Amniotic stem cell (primary cell): ENCODE data around the gene CLDN6.
A peak's percentile ranks its signal among the peaks of the same experiment; 100 is the strongest.

Experiments
- DNase-seq: peaks from one replicate; lab custom pipeline; 2025; lab: John Stamatoyannopoulos, UW

The CLDN6 gene

GRCh38 chr16:2970563-2970962, 47.4 kb downstream of the CLDN6 start:
- DNase-seq = no peak

- DNase-seq = no peak
These were observed 48.1 kb downstream of the CLDN6 start for GRCh38 chr16:2969545-2970521.

DNA sequence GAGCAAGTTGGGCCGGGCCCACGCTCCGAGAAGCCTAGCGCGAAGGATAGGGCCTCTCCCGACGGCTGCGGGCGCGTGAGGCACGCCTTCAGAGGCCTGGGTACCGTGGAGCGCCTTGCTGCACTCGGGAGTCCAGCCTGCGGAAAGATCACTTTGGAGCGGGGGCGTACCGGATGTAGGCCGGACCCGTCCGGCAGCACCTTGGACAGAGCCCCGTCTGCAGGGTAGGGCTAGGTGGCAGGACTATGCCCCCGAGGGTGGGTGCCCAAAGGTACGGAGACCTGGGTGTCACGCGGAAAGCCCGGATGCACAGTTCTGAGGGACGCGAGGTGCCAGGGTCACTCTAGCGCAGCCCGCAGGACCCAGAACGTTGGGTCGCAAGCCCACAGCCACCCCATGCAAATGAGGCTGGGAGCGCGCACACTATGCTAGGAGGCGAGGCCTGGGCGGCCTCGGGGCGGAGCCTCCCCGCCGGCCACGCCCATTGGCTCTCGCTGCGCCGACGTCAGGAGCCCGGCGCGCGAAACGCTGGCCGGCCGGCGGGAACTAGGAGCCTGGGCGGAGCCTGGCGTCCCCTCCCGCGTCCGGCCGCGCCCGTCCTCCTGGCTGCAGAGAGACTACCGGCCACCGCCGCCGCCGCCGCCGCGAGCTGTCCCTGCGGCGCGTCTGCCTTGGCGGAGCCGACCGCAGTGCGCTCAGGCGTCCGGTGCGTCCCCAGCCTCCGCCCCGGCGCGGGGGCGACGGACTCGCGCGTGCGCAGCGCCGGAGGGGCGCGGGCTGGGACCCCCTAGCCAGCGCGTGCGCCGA, 49.0 kb downstream of the CLDN6 start, which contains the start of gene PAQR4:
Gene PAQR4 (plus strand): TSS at position 611 of the 807 bp plus-strand sequence. CDS start 327 bp downstream, outside the sequence.
- DNase-seq = peak; percentile 65

GRCh38 chr16:2968368-2968737, 49.6 kb downstream of the CLDN6 start:
- no peak for DNase-seq

- DNase-seq = no peak
These were observed 50.2 kb downstream of the CLDN6 start for GRCh38 chr16:2967721-2968161.

DNA sequence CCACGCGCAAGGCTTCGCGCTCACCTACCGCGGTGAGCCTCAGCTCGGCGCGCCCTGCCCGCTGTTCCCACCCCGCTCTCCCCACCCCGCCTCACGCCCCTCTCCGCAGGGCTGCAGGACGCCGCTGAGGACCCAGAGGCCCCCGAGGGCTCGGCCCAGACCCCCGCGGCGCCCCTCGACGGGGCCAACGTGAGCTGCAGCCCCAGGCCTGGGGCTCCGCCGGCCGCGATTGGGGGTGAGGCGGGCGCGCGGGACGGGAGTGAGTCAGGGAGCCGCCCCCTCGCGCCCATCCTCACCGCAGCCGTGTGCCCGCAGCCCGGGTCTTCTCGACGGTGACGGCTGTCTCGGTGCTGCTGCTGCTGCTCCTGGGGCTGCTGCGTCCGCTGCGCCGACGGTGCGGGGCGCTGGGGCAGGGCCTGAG, 50.8 kb downstream of the CLDN6 start:
- no peak for DNase-seq

DNA sequence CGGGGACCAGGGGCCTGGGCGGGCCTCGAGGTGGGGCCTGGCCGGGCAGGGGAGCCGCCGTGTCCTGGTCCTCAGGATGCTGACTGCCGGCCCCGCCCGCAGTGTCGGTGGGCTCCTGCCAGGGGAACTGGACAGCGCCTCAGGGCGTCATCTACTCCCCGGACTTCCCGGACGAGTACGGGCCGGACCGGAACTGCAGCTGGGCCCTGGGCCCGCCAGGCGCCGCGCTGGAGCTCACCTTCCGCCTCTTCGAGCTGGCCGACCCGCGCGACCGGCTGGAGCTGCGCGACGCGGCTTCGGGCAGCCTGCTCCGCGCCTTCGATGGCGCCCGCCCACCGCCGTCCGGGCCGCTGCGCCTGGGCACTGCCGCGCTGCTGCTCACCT, 51.2 kb downstream of the CLDN6 start:
- no peak for DNase-seq

DNA sequence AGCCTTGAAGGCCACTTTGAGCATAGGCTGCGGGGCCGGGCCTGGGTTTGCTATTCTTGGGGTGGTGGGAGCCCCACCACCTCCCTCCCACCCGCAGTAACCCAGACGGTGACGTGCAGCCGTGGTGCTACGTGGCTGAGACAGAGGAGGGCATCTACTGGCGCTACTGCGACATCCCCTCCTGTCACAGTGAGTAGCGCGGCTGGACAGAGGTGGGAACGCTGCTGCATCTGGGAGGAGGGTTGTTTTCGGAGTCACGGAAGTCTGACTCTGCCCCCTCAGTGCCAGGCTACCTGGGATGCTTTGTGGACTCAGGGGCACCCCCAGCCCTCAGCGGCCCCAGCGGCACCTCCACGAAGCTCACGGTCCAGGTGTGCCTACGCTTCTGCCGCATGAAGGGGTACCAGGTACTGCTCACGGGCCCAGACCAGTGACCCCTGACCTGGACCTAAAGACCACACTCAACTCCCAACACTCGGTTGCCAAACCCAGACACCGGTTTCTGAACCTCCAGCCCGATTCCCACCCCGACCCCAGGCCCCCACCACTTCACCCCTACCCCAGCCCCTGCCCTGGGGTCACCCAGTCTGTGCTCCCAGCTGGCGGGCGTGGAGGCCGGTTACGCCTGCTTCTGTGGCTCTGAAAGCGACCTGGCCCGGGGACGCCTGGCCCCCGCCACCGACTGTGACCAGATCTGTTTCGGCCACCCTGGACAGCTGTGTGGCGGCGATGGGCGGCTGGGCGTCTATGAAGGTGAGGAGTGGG, 51.8 kb downstream of the CLDN6 start:
- DNase-seq = no peak
